Peyer's patch (tissue), 4 donors: Measurements from ENCODE around the gene IGDCC3.

Experiments
- POLR2A ChIP-seq, 2 donors: fragments of 450-650 bp; IDR thresholded peaks; one replicate each; pipeline ENCODE4 v1.5.1; 2017; ENCODE audit warnings: antibody characterized with exemption in 2 of 2, mild to moderate bottlenecking in 2 of 2, moderate library complexity in 2 of 2
- TF ChIP-seq, protein P1 (sequence below), 6 experiments: fragments of 450-650 bp in 4 of 6; fragments of 200-600 bp in 2 of 6; sonication (generic) in 1 of 6; IDR thresholded peaks; one replicate each; pipeline ENCODE4 v1.5.1; 2017 to 2019; ENCODE audit warnings: antibody characterized with exemption in 6 of 6, mild to moderate bottlenecking in 3 of 6, moderate library complexity in 1 of 6

DNA sequence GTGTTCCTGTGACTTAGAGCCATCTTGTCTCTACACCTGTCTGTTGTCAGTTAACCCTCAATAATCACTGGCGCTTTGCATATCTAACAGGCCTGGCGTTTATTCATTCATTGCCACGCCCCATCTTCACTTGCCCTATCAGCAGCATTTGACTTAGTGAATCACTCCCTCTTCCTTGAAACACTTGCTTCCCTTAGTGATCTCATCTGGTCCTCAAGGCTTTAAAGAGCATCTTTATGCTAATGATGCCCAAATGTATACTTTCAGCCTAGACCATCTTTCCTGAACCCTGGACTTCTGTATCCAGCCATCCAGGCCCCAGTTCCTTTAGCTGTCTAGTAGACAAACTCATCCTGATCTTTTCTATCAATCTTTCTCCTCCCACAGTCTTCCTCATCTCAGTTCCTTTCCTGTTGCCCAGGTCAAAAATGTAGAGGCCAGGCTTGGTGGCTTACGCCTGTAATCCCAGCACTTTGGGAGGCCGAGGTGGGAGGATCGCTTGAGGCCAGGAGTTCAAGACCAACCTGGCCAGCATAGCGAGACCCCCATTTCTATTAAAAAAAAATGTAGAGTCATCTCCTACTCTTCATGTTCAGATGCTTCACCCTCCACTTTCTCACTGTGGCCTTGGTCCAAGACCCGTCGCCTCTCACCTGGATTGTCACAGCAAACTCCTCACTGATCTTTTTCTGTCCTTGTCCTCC is 46.3 kb upstream of the IGDCC3 start:
- TF ChIP-seq POLR2A (IDR thresholded peaks at IDR 0.05), result no peak
- TF ChIP-seq, protein P1, sequence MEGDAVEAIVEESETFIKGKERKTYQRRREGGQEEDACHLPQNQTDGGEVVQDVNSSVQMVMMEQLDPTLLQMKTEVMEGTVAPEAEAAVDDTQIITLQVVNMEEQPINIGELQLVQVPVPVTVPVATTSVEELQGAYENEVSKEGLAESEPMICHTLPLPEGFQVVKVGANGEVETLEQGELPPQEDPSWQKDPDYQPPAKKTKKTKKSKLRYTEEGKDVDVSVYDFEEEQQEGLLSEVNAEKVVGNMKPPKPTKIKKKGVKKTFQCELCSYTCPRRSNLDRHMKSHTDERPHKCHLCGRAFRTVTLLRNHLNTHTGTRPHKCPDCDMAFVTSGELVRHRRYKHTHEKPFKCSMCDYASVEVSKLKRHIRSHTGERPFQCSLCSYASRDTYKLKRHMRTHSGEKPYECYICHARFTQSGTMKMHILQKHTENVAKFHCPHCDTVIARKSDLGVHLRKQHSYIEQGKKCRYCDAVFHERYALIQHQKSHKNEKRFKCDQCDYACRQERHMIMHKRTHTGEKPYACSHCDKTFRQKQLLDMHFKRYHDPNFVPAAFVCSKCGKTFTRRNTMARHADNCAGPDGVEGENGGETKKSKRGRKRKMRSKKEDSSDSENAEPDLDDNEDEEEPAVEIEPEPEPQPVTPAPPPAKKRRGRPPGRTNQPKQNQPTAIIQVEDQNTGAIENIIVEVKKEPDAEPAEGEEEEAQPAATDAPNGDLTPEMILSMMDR (IDR thresholded peaks at IDR 0.05), result no peak
